Activated naive CD8-positive, alpha-beta T cell treated with anti-CD3 and anti-CD28 coated beads for 36 hours (primary cell): Measurements from ENCODE around the gene RNGTT. TPM values are rescaled to one million over a fixed set of nuclear protein-coding genes. Genes with fewer than 3 reads are reported as not detected.

Source experiments
- DNase-seq: peaks from one replicate; pipeline ENCODE4 v3.0.0; 2021
- H3K27ac Mint-ChIP-seq: one replicate; pipeline ENCODE4 v1.8.0; 2022; ENCODE audit warnings: mild to moderate bottlenecking, moderate library complexity, mixed read lengths
- H3K27me3 Mint-ChIP-seq: one replicate; pipeline ENCODE4 v1.8.0; 2022; ENCODE audit warnings: mild to moderate bottlenecking, mixed read lengths
- H3K36me3 Mint-ChIP-seq: one replicate; pipeline ENCODE4 v1.8.0; 2021; ENCODE audit warnings: mild to moderate bottlenecking, mixed read lengths
- H3K4me1 Mint-ChIP-seq: one replicate; pipeline ENCODE4 v1.8.0; 2021; ENCODE audit warnings: mixed read lengths
- H3K4me3 Mint-ChIP-seq: one replicate; pipeline ENCODE4 v1.8.0; 2022; ENCODE audit warnings: mild to moderate bottlenecking, moderate library complexity, mixed read lengths
- H3K9me3 Mint-ChIP-seq: one replicate; pipeline ENCODE4 v1.8.0; 2022; ENCODE audit warnings: mixed read lengths
- total RNA-seq, 2 experiments: library from RNA; stranded (reverse); gene quantifications; one replicate each; pipeline ENCODE4 v1.2.3, GENCODE V29; 2021

RNGTT gene
- total RNA-seq, 2 experiments from 2014 or later: 19.7 to 20.9 TPM

GRCh38 chr6:88677356-88677755 is 286.1 kb downstream of the RNGTT start:
- DNase-seq: no peak
- Mint-ChIP-seq H3K27ac (no peak overlapping the region), H3K27me3 (no peaks in the 10 kb centered on the region), H3K4me3 (no peak overlapping the region), H3K4me1 (no peaks in the 10 kb centered on the region), H3K36me3 (peaks cover 56% of the 10 kb centered on the region), H3K9me3 (peaks cover 3% of the 10 kb centered on the region)

- Mint-ChIP-seq H3K36me3 (peaks cover 85% of the 10 kb centered on the region), H3K4me1 (no peaks in the 10 kb centered on the region), H3K27ac (no peak overlapping the region), H3K27me3 (no peaks in the 10 kb centered on the region), H3K4me3 (no peak overlapping the region), H3K9me3 (peaks cover 28% of the 10 kb centered on the region)
- no peak for DNase-seq
These were observed 291.8 kb downstream of the RNGTT start for GRCh38 chr6:88671624-88672023.

GRCh38 chr6:88670369-88670768 is 293.0 kb downstream of the RNGTT start:
- no peak overlapping the region for H3K27ac Mint-ChIP-seq
- H3K27me3 Mint-ChIP-seq: no peaks in the 10 kb centered on the region
- peaks cover 28% of the 10 kb centered on the region for H3K9me3 Mint-ChIP-seq
- peaks cover 83% of the 10 kb centered on the region for H3K36me3 Mint-ChIP-seq
- DNase-seq: no peak
- no peaks in the 10 kb centered on the region for H3K4me1 Mint-ChIP-seq
- H3K4me3 Mint-ChIP-seq: no peak overlapping the region

DNA sequence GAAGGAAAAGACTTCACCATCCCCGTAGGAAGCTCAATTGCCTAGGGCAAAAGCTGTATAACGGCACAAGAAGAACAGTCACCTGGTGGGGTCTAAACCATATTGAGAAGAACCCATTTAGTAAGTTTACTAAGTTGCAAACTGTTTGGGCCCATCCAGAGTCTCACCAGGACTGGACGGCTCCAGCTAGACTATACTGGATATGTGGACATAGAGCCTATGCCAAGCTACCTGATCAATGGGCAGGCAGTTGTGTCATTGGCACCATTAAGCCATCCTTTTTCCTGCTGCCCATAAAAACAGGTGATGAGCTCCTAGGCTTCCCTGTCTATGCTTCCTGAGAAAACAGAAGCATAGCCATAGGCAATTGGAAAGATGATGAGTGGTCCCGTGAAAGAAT is 293.9 kb downstream of the RNGTT start:
- no peak for DNase-seq
- no peaks in the 10 kb centered on the region for H3K4me1 Mint-ChIP-seq
- H3K4me3 Mint-ChIP-seq: no peak overlapping the region

DNA sequence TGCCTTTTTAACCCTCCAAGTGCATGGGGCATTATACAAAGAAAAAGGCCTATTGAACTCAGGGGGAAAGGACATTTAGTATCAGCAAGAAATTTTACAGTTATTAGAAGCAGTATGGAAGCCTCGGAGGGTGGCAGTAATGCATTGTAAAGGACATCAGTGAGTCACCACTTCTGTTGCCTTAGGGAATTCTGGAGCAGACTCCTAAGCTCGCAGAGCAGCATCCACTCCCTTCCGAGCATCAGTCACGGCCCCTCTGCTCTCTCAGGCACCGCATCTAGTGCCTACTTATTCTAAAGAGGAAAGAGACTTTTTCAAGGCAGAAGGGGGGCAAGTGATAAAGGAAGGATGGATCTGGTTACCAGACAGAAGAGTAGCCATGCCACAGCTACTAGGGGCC is 296.5 kb downstream of the RNGTT start:
- peaks cover 83% of the 10 kb centered on the region for H3K36me3 Mint-ChIP-seq

More for the DNA sequence above, 293.9 kb downstream of the RNGTT start:
- Mint-ChIP-seq H3K27ac (no peak overlapping the region), H3K36me3 (peaks cover 78% of the 10 kb centered on the region), H3K27me3 (no peaks in the 10 kb centered on the region), H3K9me3 (peaks cover 27% of the 10 kb centered on the region)

GRCh38 chr6:88665131-88665530 is 298.3 kb downstream of the RNGTT start:
- peaks cover 83% of the 10 kb centered on the region for H3K36me3 Mint-ChIP-seq
- H3K27me3 Mint-ChIP-seq: no peaks in the 10 kb centered on the region
- peaks cover 36% of the 10 kb centered on the region for H3K9me3 Mint-ChIP-seq

More for the DNA sequence above, 296.5 kb downstream of the RNGTT start:
- no peak for DNase-seq
- no peak overlapping the region for H3K4me3 Mint-ChIP-seq
- peaks cover 5% of the 10 kb centered on the region for H3K4me1 Mint-ChIP-seq
- no peak overlapping the region for H3K27ac Mint-ChIP-seq
- H3K9me3 Mint-ChIP-seq: peaks cover 39% of the 10 kb centered on the region
- H3K27me3 Mint-ChIP-seq: no peaks in the 10 kb centered on the region

DNA sequence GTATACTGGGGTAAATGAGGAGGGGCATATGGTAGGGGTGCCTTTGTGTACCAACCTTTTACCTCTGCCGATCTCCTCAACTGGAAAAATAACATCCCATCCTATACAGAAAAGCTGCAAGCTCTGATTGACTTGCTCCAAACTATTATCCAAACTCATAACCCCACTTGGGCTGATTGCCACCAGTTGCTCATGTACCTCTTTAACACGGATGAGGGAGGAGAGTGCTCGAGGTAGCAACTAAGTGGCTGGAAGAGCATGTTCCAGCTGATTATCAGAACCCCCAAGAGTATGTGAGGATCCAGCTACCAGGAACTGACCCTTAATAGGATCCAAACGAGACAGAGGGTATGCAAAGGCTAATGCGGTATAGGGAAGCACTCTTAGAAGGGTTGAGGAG is 299.6 kb downstream of the RNGTT start:
- Mint-ChIP-seq H3K4me1 (peaks cover 5% of the 10 kb centered on the region), H3K27me3 (no peaks in the 10 kb centered on the region), H3K9me3 (peaks cover 42% of the 10 kb centered on the region), H3K4me3 (no peak overlapping the region), H3K36me3 (peaks cover 82% of the 10 kb centered on the region), H3K27ac (no peak overlapping the region)
- DNase-seq: no peak

More at GRCh38 chr6:88665131-88665530, 298.3 kb downstream of the RNGTT start:
- peaks cover 5% of the 10 kb centered on the region for H3K4me1 Mint-ChIP-seq
- no peak overlapping the region for H3K27ac Mint-ChIP-seq
- H3K4me3 Mint-ChIP-seq: no peak overlapping the region
- DNase-seq: no peak

- no peak for DNase-seq
- Mint-ChIP-seq H3K27ac (no peak overlapping the region), H3K9me3 (peaks cover 45% of the 10 kb centered on the region), H3K27me3 (no peaks in the 10 kb centered on the region), H3K36me3 (peaks cover 85% of the 10 kb centered on the region), H3K4me3 (no peak overlapping the region), H3K4me1 (peaks cover 5% of the 10 kb centered on the region)
These were observed 300.7 kb downstream of the RNGTT start for GRCh38 chr6:88662653-88663174.

- Mint-ChIP-seq H3K4me1 (peaks cover 5% of the 10 kb centered on the region), H3K9me3 (peaks cover 45% of the 10 kb centered on the region), H3K4me3 (no peak overlapping the region), H3K27me3 (no peaks in the 10 kb centered on the region), H3K27ac (no peak overlapping the region), H3K36me3 (peaks cover 85% of the 10 kb centered on the region)
- DNase-seq: no peak
These were observed 301.2 kb downstream of the RNGTT start for GRCh38 chr6:88662163-88662580.

DNA sequence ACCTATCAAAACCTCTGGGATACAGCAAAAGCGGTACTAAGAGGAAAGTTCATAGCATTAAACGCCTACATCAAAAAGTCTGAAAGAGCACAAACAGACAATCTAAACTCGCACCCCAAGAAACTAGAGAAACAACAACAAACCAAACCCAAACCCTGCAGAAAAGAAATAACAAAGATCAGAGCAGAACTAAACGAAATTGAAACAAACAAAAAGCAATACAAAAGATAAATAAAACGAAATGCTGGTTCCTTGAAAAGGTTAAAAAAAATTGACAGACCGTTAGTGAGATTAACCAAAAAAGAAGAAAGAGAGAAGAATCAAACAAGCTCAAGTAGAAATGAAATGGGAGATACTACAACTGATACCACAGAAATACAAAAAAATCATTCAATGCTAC is 302.3 kb downstream of the RNGTT start:
- H3K27me3 Mint-ChIP-seq: no peaks in the 10 kb centered on the region

DNA sequence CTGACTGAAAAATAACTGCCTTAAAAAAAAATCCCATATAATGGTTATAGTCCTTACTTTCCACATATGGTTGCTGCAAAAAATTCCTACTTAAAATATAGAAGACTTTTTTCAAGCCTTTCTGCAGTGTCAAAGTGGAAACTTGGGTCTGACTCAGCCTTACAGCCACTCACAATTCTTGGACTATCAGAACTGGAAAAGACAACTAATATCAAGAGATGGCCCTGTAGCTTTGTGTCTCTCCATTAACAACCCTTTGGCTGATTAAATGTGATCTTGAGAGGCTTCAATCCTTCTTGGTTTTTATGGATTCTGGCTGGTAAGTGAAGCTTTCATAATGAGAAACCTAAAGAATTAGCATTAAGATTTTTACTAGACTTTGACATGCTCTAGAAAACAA is 307.8 kb downstream of the RNGTT start:
- peaks cover 44% of the 10 kb centered on the region for H3K36me3 Mint-ChIP-seq
- no peak overlapping the region for H3K4me3 Mint-ChIP-seq
- H3K4me1 Mint-ChIP-seq: peaks cover 3% of the 10 kb centered on the region
- DNase-seq: no peak
- H3K27ac Mint-ChIP-seq: no peak overlapping the region
- H3K27me3 Mint-ChIP-seq: no peaks in the 10 kb centered on the region
- H3K9me3 Mint-ChIP-seq: peaks cover 19% of the 10 kb centered on the region

More for the DNA sequence above, 302.3 kb downstream of the RNGTT start:
- H3K9me3 Mint-ChIP-seq: peaks cover 45% of the 10 kb centered on the region
- DNase-seq: no peak
- peaks cover 84% of the 10 kb centered on the region for H3K36me3 Mint-ChIP-seq
- peaks cover 5% of the 10 kb centered on the region for H3K4me1 Mint-ChIP-seq
- H3K4me3 Mint-ChIP-seq: no peak overlapping the region
- H3K27ac Mint-ChIP-seq: no peak overlapping the region

GRCh38 chr6:88653936-88654335 is 309.5 kb downstream of the RNGTT start:
- no peak overlapping the region for H3K27ac Mint-ChIP-seq
- peaks cover 35% of the 10 kb centered on the region for H3K36me3 Mint-ChIP-seq

DNA sequence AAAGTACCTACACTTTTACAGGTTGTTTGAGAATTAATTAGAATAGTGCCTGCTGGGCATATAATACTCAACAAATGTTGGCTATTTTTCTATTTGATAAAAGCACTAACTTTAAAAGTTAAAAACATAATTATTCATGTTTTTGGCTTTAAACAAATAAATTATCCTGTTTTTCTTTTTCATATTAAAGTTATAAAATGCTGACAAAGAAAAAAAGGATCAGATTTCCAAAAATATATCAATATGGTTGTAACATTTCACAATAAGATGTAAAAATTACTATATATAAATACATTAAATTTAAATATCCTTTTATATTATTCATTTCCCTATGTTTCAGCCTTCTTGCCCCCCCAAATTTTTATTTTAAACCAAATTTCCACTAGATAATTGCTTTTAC is 312.0 kb downstream of the RNGTT start:
- Mint-ChIP-seq H3K9me3 (peaks cover 4% of the 10 kb centered on the region), H3K36me3 (peaks cover 26% of the 10 kb centered on the region), H3K4me3 (no peak overlapping the region), H3K27ac (no peak overlapping the region), H3K4me1 (peaks cover 6% of the 10 kb centered on the region), H3K27me3 (no peaks in the 10 kb centered on the region)
- DNase-seq: no peak

More at GRCh38 chr6:88653936-88654335, 309.5 kb downstream of the RNGTT start:
- H3K27me3 Mint-ChIP-seq: no peaks in the 10 kb centered on the region
- DNase-seq: no peak
- H3K4me3 Mint-ChIP-seq: no peak overlapping the region
- H3K9me3 Mint-ChIP-seq: peaks cover 10% of the 10 kb centered on the region
- peaks cover 6% of the 10 kb centered on the region for H3K4me1 Mint-ChIP-seq

DNA sequence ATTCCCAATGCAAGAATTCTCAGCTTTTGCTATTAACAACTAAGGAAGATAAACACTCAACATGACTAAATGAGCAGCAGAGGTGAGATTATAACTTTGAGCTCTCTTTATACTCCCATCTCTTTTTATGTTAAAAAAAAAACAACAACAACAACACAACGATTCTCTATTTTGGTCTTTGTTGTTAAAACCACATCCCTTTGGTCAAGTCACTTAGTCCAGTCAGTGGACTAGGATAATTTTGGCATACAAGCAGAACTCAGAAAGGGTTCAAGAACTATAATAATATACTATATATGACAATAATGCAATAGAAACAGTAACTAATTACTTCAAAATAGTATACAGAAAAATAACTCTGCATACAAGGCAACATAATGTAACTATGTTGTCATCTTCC is 312.4 kb downstream of the RNGTT start:
- DNase-seq: no peak
- Mint-ChIP-seq H3K4me3 (no peak overlapping the region), H3K27me3 (no peaks in the 10 kb centered on the region), H3K27ac (no peak overlapping the region), H3K4me1 (peaks cover 6% of the 10 kb centered on the region), H3K9me3 (peaks cover 4% of the 10 kb centered on the region), H3K36me3 (peaks cover 27% of the 10 kb centered on the region)

DNA sequence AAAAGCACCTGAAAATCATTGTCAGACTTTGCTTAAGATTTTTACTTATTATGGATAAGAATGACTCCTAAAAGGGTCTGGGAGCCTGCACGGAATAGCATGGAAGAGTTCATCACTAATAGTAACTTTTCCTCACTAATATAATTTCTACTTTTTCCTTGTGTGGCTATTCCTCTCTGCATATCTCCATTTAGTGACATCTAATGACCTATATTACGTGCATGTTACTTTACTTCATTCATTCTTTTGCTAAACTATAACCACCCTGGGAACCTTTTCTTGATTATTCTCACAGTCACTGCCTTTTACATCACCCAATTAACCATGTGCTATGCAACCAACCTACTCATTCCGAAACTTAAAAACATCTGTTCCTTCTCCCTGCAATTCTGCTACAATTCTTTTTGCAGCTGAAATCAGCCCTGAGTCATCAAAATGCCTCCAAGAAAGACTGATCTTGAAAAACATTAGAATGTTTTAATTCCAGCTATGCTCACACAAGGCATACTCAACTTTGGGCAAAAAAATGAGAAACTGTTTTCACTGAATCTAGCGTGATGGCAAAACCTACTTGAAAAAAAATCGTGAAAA is 313.3 kb downstream of the RNGTT start:
- peaks cover 27% of the 10 kb centered on the region for H3K36me3 Mint-ChIP-seq
- DNase-seq: no peak
- peaks cover 4% of the 10 kb centered on the region for H3K9me3 Mint-ChIP-seq
- H3K27ac Mint-ChIP-seq: no peak overlapping the region
- H3K4me3 Mint-ChIP-seq: no peak overlapping the region
- H3K27me3 Mint-ChIP-seq: no peaks in the 10 kb centered on the region
- peaks cover 3% of the 10 kb centered on the region for H3K4me1 Mint-ChIP-seq
